ENCODE results near the gene TRAPPC4.

TRAPPC4 gene

GRCh38 chr11:119047205-119047604, 28.6 kb downstream of the TRAPPC4 start:
- no peak for DNase-seq (ENCODE audit: low read depth)
- no peak for TF ChIP-seq CTCF (conservative IDR thresholded peaks at IDR 0.05; ENCODE audit: low read depth, low read length)
- no peak overlapping the region for H3K4me3 ChIP-seq (ENCODE audit: low read depth, low read length)

GRCh38 chr11:119048644-119049043, 30.1 kb downstream of the TRAPPC4 start:
- no peak for DNase-seq (ENCODE audit: low read depth)
- TF ChIP-seq CTCF (conservative IDR thresholded peaks at IDR 0.05; ENCODE audit: low read depth, low read length): no peak
- no peak overlapping the region for H3K4me3 ChIP-seq (ENCODE audit: low read depth, low read length)

DNA sequence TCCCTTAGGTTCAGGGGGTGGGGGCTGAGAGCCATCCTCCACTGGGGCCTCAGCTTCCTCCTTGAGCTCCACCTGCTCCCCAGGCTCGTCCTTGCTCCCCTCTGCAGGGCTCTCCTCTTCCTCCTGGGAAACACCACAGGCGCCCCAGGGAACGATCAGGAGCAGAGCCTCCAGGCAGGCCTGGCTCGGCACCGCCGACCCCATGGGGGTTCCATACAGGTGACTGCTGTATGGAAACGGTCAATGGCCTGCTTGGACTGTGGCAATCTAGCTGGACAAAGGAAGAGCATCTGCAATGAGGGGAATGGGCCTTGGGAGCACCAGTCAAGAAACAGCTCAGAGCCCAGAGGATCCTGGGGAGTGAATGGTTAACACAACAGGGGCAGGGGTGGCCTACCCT, 30.5 kb downstream of the TRAPPC4 start:
- DNase-seq (ENCODE audit: low read depth): no peak
- H3K4me3 ChIP-seq (ENCODE audit: low read depth, low read length): no peak overlapping the region
- no peak for TF ChIP-seq CTCF (conservative IDR thresholded peaks at IDR 0.05; ENCODE audit: low read depth, low read length)

GRCh38 chr11:119051440-119052162, 33.0 kb downstream of the TRAPPC4 start:
- TF ChIP-seq CTCF (conservative IDR thresholded peaks at IDR 0.05; ENCODE audit: low read depth, low read length): no peak
- no peak overlapping the region for H3K4me3 ChIP-seq (ENCODE audit: low read depth, low read length)
- DNase-seq (ENCODE audit: low read depth): no peak

- DNase-seq (ENCODE audit: low read depth): no peak
- H3K4me3 ChIP-seq (ENCODE audit: low read depth, low read length): no peak overlapping the region
- no peak for TF ChIP-seq CTCF (conservative IDR thresholded peaks at IDR 0.05; ENCODE audit: low read depth, low read length)
Measured at GRCh38 chr11:119052163-119052814, 33.7 kb downstream of the TRAPPC4 start.

DNA sequence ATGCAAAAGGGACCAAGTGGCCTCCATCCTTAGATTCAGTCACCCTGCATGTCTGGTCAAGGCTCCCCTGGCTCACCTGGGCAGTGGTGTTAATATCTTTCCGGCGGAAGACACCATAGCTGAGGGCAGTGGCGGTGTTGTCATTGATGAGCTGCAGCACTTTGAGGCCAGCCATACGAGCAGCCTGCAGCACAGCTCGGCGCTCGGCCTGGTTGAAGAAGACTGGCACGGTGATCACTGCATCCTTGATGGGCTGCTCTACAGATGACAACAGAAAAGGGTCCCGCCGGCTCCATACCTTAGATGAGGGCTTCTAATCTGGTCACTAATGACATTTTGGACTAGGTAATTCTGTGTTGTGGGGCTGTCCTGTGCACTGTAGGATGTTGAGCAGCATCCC, 35.9 kb downstream of the TRAPPC4 start:
- DNase-seq (ENCODE audit: low read depth): no peak
- H3K4me3 ChIP-seq (ENCODE audit: low read depth, low read length): no peak overlapping the region
- no peak for TF ChIP-seq CTCF (conservative IDR thresholded peaks at IDR 0.05; ENCODE audit: low read depth, low read length)

GRCh38 chr11:119055901-119056300, 37.3 kb downstream of the TRAPPC4 start:
- peak; percentile 28 for TF ChIP-seq CTCF (conservative IDR thresholded peaks at IDR 0.05; ENCODE audit: low read depth, low read length)
- peak; percentile 50 for DNase-seq (ENCODE audit: low read depth)
- H3K4me3 ChIP-seq (ENCODE audit: low read depth, low read length): peak overlapping the region; percentile 88

Data from choroid plexus epithelial cell (primary cell).